VCaP (cell line): ENCODE measurements around the gene RYR3.

Source experiments
- H3K27ac ChIP-seq: fragments of 450-650 bp; 2 replicates; pipeline ENCODE4 v1.5.1; 2017
- CTCF ChIP-seq: fragments of 450-650 bp; conservative IDR thresholded peaks from 2 replicates; pipeline ENCODE4 v1.5.1; 2017; ENCODE audit warnings: mild to moderate bottlenecking, moderate library complexity

The RYR3 gene

GRCh38 chr15:33448151-33448550 lies 137.4 kb downstream of the RYR3 start:
- no peak for TF ChIP-seq CTCF

GRCh38 chr15:33448961-33449606 lies 138.3 kb downstream of the RYR3 start:
- TF ChIP-seq CTCF = no peak
- no peak overlapping the region for H3K27ac ChIP-seq

More at GRCh38 chr15:33448151-33448550, 137.4 kb downstream of the RYR3 start:
- no peak overlapping the region for H3K27ac ChIP-seq

- H3K27ac ChIP-seq = no peak overlapping the region
Measured at GRCh38 chr15:33449810-33450209, 139.0 kb downstream of the RYR3 start.

GRCh38 chr15:33451385-33451784 lies 140.6 kb downstream of the RYR3 start:
- TF ChIP-seq CTCF = no peak
- no peak overlapping the region for H3K27ac ChIP-seq

More at GRCh38 chr15:33449810-33450209, 139.0 kb downstream of the RYR3 start:
- TF ChIP-seq CTCF = no peak

- TF ChIP-seq CTCF = no peak
- no peak overlapping the region for H3K27ac ChIP-seq
Measured at GRCh38 chr15:33453761-33454160, 143.0 kb downstream of the RYR3 start.

- H3K27ac ChIP-seq = no peak overlapping the region
- no peak for TF ChIP-seq CTCF
Measured at GRCh38 chr15:33454346-33454745, 143.6 kb downstream of the RYR3 start.

- no peak for TF ChIP-seq CTCF
- no peak overlapping the region for H3K27ac ChIP-seq
Measured at GRCh38 chr15:33454996-33455395, 144.2 kb downstream of the RYR3 start.
